AG10803 (cell line): ENCODE results near the gene MTRFR.

Experiments used
- DNase-seq: peaks from one replicate; pipeline ENCODE4 v3.0.0; 2010; ENCODE audit warnings: low read depth
- H3K4me3 ChIP-seq: 2 replicates; pipeline ENCODE4 v1.5.1; 2011; ENCODE audit warnings: mild to moderate bottlenecking, low read length, control low read depth
- CTCF ChIP-seq: conservative IDR thresholded peaks from 2 replicates; pipeline ENCODE4 v1.5.1; 2011; ENCODE audit warnings: mild to moderate bottlenecking, low read length, control low read depth, inconsistent platforms

MTRFR gene

GRCh38 chr12:123273166-123273565 is 39.9 kb downstream of the MTRFR start:
- DNase-seq: no peak
- no peak for TF ChIP-seq CTCF

GRCh38 chr12:123278101-123278627 is 44.9 kb downstream of the MTRFR start:
- no peak for TF ChIP-seq CTCF
- no peak overlapping the region for H3K4me3 ChIP-seq
- no peak for DNase-seq

More at GRCh38 chr12:123273166-123273565, 39.9 kb downstream of the MTRFR start:
- H3K4me3 ChIP-seq: no peak overlapping the region

- TF ChIP-seq CTCF: no peak
- no peak overlapping the region for H3K4me3 ChIP-seq
- DNase-seq: no peak
Measured at GRCh38 chr12:123280971-123281370, 47.7 kb downstream of the MTRFR start.

GRCh38 chr12:123282111-123282510 is 48.9 kb downstream of the MTRFR start:
- TF ChIP-seq CTCF: no peak
- H3K4me3 ChIP-seq: no peak overlapping the region
- DNase-seq: no peak

- no peak for TF ChIP-seq CTCF
- H3K4me3 ChIP-seq: no peak overlapping the region
- no peak for DNase-seq
Measured at GRCh38 chr12:123283461-123283860, 50.2 kb downstream of the MTRFR start.

- H3K4me3 ChIP-seq: no peak overlapping the region
- no peak for DNase-seq
- no peak for TF ChIP-seq CTCF
Measured at GRCh38 chr12:123284669-123285068, 51.4 kb downstream of the MTRFR start.

GRCh38 chr12:123286652-123287373 is 53.6 kb downstream of the MTRFR start:
- no peak for TF ChIP-seq CTCF
- no peak overlapping the region for H3K4me3 ChIP-seq
- DNase-seq: no peak
